Parathyroid adenoma (tissue), 2 donors: ENCODE measurements around the gene CHRNA10.

ENCODE experiments used
- H2AFZ ChIP-seq: fragments of 300-600 bp; sonication (generic); one replicate; pipeline ENCODE4 v1.7.0; 2017; ENCODE audit warnings: antibody characterized with exemption, mild to moderate bottlenecking
- H3K27ac ChIP-seq: fragments of 300-600 bp; sonication (generic); one replicate; pipeline ENCODE4 v1.7.0; 2017
- H3K27me3 ChIP-seq: fragments of 300-600 bp; sonication (generic); one replicate; pipeline ENCODE4 v1.7.0; 2017; ENCODE audit warnings: low read length; ENCODE audit not compliant: control insufficient read depth, insufficient read depth
- H3K36me3 ChIP-seq: fragments of 300-600 bp; sonication (generic); one replicate; pipeline ENCODE4 v1.7.0; 2017; ENCODE audit warnings: low read length; ENCODE audit not compliant: control insufficient read depth, insufficient read depth
- H3K4me1 ChIP-seq: fragments of 300-600 bp; sonication (generic); one replicate; pipeline ENCODE4 v1.7.0; 2017; ENCODE audit warnings: control low read depth
- H3K4me2 ChIP-seq: fragments of 300-600 bp; sonication (generic); one replicate; pipeline ENCODE4 v1.7.0; 2017; ENCODE audit warnings: low read length
- H3K4me3 ChIP-seq: fragments of 300-600 bp; sonication (generic); one replicate; pipeline ENCODE4 v1.7.0; 2017; ENCODE audit warnings: low read depth, low read length
- H3K79me2 ChIP-seq: fragments of 300-600 bp; sonication (generic); one replicate; pipeline ENCODE4 v1.7.0; 2017; ENCODE audit warnings: control low read depth
- H3K9ac ChIP-seq: fragments of 300-600 bp; sonication (generic); one replicate; pipeline ENCODE4 v1.7.0; 2017; ENCODE audit warnings: mild to moderate bottlenecking
- H3K9me3 ChIP-seq: fragments of 300-600 bp; sonication (generic); one replicate; pipeline ENCODE4 v1.7.0; 2017; ENCODE audit warnings: low read length; ENCODE audit not compliant: control insufficient read depth
- CTCF ChIP-seq: fragments of 300-600 bp; sonication (generic); IDR thresholded peaks from one replicate; pipeline ENCODE4 v1.7.0; 2017; ENCODE audit warnings: antibody characterized with exemption, mild to moderate bottlenecking
- donor health status: primary hyperparathyroidism.

Gene CHRNA10

GRCh38 chr11:3638513-3638912 lies 32.7 kb downstream of the CHRNA10 start:
- H3K27me3 ChIP-seq, result no peaks in the 10 kb centered on the region
- no peak overlapping the region for H3K27ac ChIP-seq
- no peak overlapping the region for H2AFZ ChIP-seq
- no peaks in the 10 kb centered on the region for H3K79me2 ChIP-seq
- no peak overlapping the region for H3K4me2 ChIP-seq
- TF ChIP-seq CTCF, result no peak
- H3K4me1 ChIP-seq, result peaks cover 6% of the 10 kb centered on the region
- no peak overlapping the region for H3K9ac ChIP-seq
- no peak overlapping the region for H3K4me3 ChIP-seq
- H3K36me3 ChIP-seq, result no peaks in the 10 kb centered on the region
- H3K9me3 ChIP-seq, result no peaks in the 10 kb centered on the region

DNA sequence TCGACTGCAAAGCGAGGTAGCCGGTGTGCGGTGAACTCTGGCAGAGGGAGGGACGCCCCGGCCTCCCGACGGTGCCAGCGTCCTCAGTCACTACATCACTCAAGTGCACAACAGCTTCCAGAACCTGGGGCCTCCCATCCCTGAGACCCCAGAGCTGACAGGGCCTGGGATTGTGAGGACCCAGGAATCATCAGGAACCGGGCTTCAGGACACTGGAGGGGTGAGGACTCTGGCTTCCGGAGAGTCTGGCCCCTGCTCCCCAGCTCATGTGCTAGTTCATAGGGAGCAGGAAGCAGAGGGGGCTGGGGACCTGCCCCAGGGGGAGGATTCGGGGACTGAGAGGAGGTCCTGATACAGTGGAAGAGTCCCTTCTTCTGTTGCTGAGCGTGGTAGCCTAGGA lies 34.0 kb downstream of the CHRNA10 start:
- no peak overlapping the region for H3K27ac ChIP-seq
- TF ChIP-seq CTCF, result no peak

GRCh38 chr11:3635641-3636375 lies 35.4 kb downstream of the CHRNA10 start:
- no peak overlapping the region for H3K4me3 ChIP-seq
- no peak overlapping the region for H2AFZ ChIP-seq
- no peak for TF ChIP-seq CTCF
- no peaks in the 10 kb centered on the region for H3K9me3 ChIP-seq
- no peaks in the 10 kb centered on the region for H3K27me3 ChIP-seq
- no peak overlapping the region for H3K9ac ChIP-seq
- no peak overlapping the region for H3K4me2 ChIP-seq
- no peak overlapping the region for H3K27ac ChIP-seq
- H3K79me2 ChIP-seq, result no peaks in the 10 kb centered on the region
- no peaks in the 10 kb centered on the region for H3K36me3 ChIP-seq
- no peaks in the 10 kb centered on the region for H3K4me1 ChIP-seq

More for the DNA sequence above, 34.0 kb downstream of the CHRNA10 start:
- H3K4me1 ChIP-seq, result no peaks in the 10 kb centered on the region
- H3K9me3 ChIP-seq, result no peaks in the 10 kb centered on the region
- H3K9ac ChIP-seq, result no peak overlapping the region
- no peak overlapping the region for H3K4me3 ChIP-seq
- no peaks in the 10 kb centered on the region for H3K79me2 ChIP-seq
- no peak overlapping the region for H3K4me2 ChIP-seq
- H3K27me3 ChIP-seq, result no peaks in the 10 kb centered on the region
- no peaks in the 10 kb centered on the region for H3K36me3 ChIP-seq
- H2AFZ ChIP-seq, result no peak overlapping the region

DNA sequence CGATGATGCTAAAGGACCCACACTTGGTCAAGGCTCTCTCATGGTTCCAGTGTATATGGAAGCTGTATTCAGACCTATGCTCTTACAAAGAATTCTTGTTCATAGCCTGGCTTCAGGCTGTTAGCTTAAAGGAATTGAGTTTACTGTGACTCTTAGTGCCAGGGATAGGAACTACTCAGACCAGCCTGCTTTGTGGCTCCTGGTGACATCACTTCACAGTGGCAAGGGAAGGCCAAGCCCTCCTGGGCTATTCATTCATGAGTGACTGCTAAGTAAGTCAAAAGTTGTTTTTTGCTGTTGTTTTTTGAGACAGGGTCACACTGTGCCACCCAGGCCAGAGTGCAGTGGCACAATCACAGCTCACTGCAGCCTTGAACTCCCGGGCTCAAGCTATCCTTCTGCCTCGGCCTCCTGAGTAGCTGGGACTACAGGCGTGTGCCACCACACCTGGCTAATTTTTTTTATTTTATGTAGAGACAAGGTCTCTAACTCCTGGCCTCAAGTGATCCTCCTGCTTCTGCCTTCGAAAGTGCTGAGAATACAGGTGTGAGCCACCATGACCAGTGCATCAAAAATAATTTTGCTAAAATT lies 39.0 kb downstream of the CHRNA10 start:
- Histone ChIP-seq H3K4me1 (no peaks in the 10 kb centered on the region), H3K9ac (no peak overlapping the region), H3K79me2 (no peaks in the 10 kb centered on the region), H3K4me3 (no peak overlapping the region), H3K4me2 (no peak overlapping the region), H2AFZ (no peak overlapping the region), H3K27ac (no peak overlapping the region), H3K36me3 (no peaks in the 10 kb centered on the region), H3K9me3 (no peaks in the 10 kb centered on the region), H3K27me3 (no peaks in the 10 kb centered on the region)
- TF ChIP-seq CTCF, result no peak

GRCh38 chr11:3631331-3631730 lies 39.9 kb downstream of the CHRNA10 start:
- Histone ChIP-seq H3K9ac (no peak overlapping the region), H3K27ac (no peak overlapping the region), H3K4me1 (no peaks in the 10 kb centered on the region)

More at GRCh38 chr11:3631331-3631730, 39.9 kb downstream of the CHRNA10 start:
- Histone ChIP-seq H3K4me2 (no peak overlapping the region), H3K9me3 (no peaks in the 10 kb centered on the region), H2AFZ (no peak overlapping the region), H3K36me3 (no peaks in the 10 kb centered on the region), H3K4me3 (no peak overlapping the region), H3K27me3 (no peaks in the 10 kb centered on the region), H3K79me2 (no peaks in the 10 kb centered on the region)
- TF ChIP-seq CTCF, result no peak
